Naive thymus-derived CD8-positive, alpha-beta T cell (primary cell): ENCODE data around the gene GRM8. TPM values are rescaled to one million over a fixed set of nuclear protein-coding genes. Genes with fewer than 3 reads are reported as not detected.
"Not testable (repeated sequence)": the region's sequence is repeated elsewhere in the genome, so short reads cannot be mapped to it uniquely, and the experiment has no call there.

Experiments
- ATAC-seq, 2 donors: fragments of 150-1000 bp; cut with Tn5 transposase in 1 of 2; sonication (Bioruptor Pico), chemical (Tn5 transposase) in 1 of 2; 1 replicate in 1 of 2; 2 replicates in 1 of 2; pipeline ENCODE4 v1.10.0; 2021; ENCODE audit warnings: mild to moderate bottlenecking in 2 of 2, moderate library complexity in 2 of 2
- POLR2A ChIA-PET: fragments of 350-600 bp; sonication (Branson Sonifier 250); formaldehyde crosslinking; loops from one replicate; lab custom pipeline; 2021; ENCODE audit warnings: antibody characterized with exemption; lab: Charles Lee
- DNase-seq, 10 donors: peaks; one replicate each; pipeline versions ENCODE4 v3.0.0 to v3.0.0-alpha.2; 2020 to 2022
- H3K27ac Mint-ChIP-seq, 10 donors: one replicate each; pipeline ENCODE4 v1.8.0; 2020 to 2022; ENCODE audit warnings: mild to moderate bottlenecking in 10 of 10, mixed read lengths in 10 of 10, moderate library complexity in 4 of 10, inconsistent platforms in 1 of 10
- H3K27me3 Mint-ChIP-seq, 5 donors: one replicate each; pipeline ENCODE4 v1.8.0; 2021 to 2022; ENCODE audit warnings: mixed read lengths in 5 of 5
- H3K36me3 Mint-ChIP-seq, 3 donors: one replicate each; pipeline ENCODE4 v1.8.0; 2020 to 2022; ENCODE audit warnings: mixed read lengths in 3 of 3, mild to moderate bottlenecking in 2 of 3, inconsistent platforms in 1 of 3
- H3K4me1 Mint-ChIP-seq, 4 donors: one replicate each; pipeline ENCODE4 v1.8.0; 2021 to 2022; ENCODE audit warnings: mixed read lengths in 4 of 4
- H3K4me3 Mint-ChIP-seq, 10 donors: one replicate each; pipeline ENCODE4 v1.8.0; 2020 to 2022; ENCODE audit warnings: mild to moderate bottlenecking in 10 of 10, mixed read lengths in 10 of 10, moderate library complexity in 6 of 10, inconsistent platforms in 1 of 10
- H3K9me3 Mint-ChIP-seq, 9 donors: one replicate each; pipeline ENCODE4 v1.8.0; 2020 to 2022; ENCODE audit warnings: mixed read lengths in 9 of 9, mild to moderate bottlenecking in 3 of 9, inconsistent platforms in 1 of 9, moderate library complexity in 1 of 9
- polyA plus RNA-seq, 3 donors: library from polyadenylated mRNA; unstranded; fragments of 300-500 nt; fragmentation: Illumina TruSeq; gene quantifications; one replicate each; pipeline ENCODE4 v1.2.3, GENCODE V29; 2021
- total RNA-seq, 8 experiments: library from RNA in 2 of 8; stranded (reverse) in 2 of 8; gene quantifications; one replicate each; pipeline ENCODE4 v1.2.3 and lab custom pipeline; 2021 to 2026

The GRM8 gene
- total and polyA plus RNA-seq, 5 experiments from 2014 or later, result not detected

DNA sequence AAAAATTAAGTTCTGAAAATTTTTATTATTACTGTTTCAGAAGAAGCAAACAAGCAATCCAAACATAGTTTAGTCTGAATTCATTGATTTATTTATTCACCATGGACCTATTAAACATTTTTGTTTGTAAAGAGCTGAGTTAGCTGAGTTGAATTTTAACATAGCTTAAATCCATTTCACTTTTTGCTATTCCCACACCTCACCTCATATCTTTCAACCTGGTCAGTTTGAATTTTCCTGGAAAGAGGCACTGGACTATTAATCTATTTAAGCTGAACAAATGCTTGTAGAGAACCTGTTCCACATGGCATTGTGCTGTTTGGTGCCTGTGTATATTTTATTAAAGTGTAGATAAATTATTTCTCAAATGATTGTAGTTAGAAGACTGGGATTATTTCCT, 344.2 kb downstream of the GRM8 start:
- ATAC-seq, H3K4me3 Mint-ChIP-seq, DNase-seq, H3K36me3 Mint-ChIP-seq, H3K4me1 Mint-ChIP-seq, H3K27ac Mint-ChIP-seq, POLR2A ChIA-PET, H3K9me3 Mint-ChIP-seq: not testable (repeated sequence)
- H3K27me3 Mint-ChIP-seq, result peaks cover 3 to 17% (median 6%) of the 10 kb centered on the region in 5 donors

DNA sequence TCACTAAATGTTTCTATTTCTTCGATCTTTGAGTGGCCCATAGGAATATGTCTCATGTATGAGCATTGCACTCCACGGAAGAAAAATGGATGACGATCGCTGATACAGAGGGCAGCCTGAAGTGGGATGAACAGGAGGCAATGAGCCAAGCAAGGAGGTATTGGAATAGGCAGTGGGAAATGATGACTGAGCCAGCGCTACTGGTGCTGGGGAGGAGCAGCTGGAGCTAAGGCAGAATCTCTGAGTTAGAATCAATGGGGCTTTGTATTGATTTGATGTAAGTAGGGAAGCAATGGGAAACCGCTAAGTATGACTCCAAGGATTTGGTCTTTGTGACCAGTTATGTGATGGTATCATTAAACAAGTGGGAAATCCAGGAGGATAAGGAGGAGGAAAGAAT, 345.1 kb downstream of the GRM8 start:
- POLR2A ChIA-PET, H3K36me3 Mint-ChIP-seq, ATAC-seq, H3K9me3 Mint-ChIP-seq, H3K27ac Mint-ChIP-seq, DNase-seq, H3K4me3 Mint-ChIP-seq, H3K4me1 Mint-ChIP-seq: not testable (repeated sequence)
- peaks cover 5 to 24% (median 10%) of the 10 kb centered on the region in 5 donors for H3K27me3 Mint-ChIP-seq

DNA sequence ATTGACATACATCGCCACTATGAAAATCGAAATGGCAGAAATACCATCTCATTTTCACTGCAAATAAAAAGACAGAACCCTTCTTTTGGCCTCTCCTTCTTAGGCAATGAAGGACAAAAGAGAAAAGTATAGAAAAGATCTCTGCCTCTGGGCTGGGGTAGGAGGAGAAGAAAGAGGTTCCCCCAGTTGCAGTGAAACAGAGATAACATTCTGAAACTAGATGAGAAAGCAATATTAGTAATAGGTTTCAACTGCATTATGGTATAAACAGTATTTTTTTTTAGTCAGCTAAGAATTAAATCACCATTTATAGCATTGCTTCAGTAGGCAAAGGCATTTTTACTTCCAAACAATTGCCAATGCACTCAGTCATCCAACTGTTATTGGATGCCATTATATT, 347.5 kb downstream of the GRM8 start:
- H3K9me3 Mint-ChIP-seq, H3K27ac Mint-ChIP-seq, DNase-seq, H3K36me3 Mint-ChIP-seq, ATAC-seq, H3K4me3 Mint-ChIP-seq, POLR2A ChIA-PET, H3K4me1 Mint-ChIP-seq: not testable (repeated sequence)
- peaks cover 4 to 38% (median 16%) of the 10 kb centered on the region in 5 donors for H3K27me3 Mint-ChIP-seq

DNA sequence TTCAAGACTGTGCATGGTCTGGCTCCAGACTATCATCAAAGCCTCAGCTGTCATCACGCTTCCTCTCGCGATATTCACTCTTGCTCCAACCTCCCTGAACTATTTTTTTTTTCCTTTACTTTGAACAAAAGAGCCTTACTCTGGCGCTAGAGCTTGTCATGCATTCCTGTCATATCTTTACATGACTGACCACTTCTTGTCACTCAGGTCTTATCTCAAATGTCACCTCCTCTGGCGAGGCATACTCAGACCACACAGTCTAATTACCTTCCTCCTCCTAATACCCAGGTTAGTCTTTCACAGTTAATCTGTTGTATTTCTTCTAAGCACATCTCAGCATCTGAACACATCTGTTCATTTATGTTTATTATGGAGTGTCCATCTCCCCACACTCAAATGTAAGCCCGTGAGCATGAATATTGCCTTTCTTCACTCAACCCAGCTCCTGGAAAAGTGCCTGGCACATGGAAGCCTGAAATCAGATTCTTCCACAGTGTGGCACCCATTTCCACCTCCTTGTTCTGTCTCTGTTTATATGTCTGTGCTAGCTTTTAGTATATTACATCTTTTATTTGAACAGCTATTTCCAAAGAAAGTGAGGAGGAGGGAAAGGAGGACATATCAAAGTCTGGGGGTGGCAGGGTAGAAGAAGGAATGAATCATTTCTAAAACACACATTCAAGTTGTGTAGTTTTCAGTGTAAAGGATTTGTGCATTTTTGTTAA, 351.5 kb downstream of the GRM8 start:
- H3K9me3 Mint-ChIP-seq, DNase-seq, H3K4me1 Mint-ChIP-seq, H3K36me3 Mint-ChIP-seq, H3K4me3 Mint-ChIP-seq, POLR2A ChIA-PET, H3K27ac Mint-ChIP-seq, ATAC-seq: not testable (repeated sequence)
- H3K27me3 Mint-ChIP-seq, result peaks cover 4 to 31% (median 21%) of the 10 kb centered on the region in 5 donors

DNA sequence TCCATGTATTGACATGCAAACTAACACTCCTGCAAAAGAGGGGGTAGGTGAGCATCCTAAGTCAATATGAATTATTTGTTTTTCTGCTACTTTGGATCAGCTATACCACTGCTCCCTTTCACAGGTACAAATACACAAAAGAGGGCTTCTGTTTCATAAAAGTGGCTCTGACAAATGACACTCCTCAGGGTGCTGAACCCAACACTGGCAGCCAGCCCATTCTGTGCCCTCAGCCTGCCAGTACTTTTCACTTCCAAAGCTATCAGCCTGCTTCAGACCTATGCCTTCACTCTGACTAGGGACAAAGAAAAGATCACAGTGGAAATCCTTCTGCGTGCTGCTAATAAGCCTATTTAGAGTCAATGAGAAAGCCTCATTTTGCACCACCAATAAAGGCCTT, 364.8 kb downstream of the GRM8 start:
- H3K36me3 Mint-ChIP-seq, H3K27ac Mint-ChIP-seq, H3K9me3 Mint-ChIP-seq, ATAC-seq, H3K4me3 Mint-ChIP-seq, H3K27me3 Mint-ChIP-seq, POLR2A ChIA-PET, DNase-seq, H3K4me1 Mint-ChIP-seq: not testable (repeated sequence)

DNA sequence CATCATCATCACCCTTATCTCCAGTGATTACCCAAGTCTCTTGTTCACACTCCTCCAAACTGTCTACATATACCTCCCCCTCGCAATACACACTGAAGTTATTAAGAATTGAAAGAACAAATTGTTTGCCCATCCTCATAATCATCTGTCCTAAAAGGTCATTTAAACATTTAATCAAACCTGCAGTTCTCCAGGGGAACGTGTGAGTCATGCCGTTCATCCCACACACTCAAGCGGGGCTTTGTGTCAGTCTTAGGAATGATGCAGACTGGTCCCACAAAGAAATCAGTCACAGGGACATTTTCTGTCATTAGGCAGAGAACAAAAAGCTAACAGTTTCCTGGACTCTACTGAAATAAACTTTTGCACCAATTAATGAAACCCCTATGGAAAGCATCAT, 365.2 kb downstream of the GRM8 start:
- H3K9me3 Mint-ChIP-seq, result not testable (repeated sequence)

DNA sequence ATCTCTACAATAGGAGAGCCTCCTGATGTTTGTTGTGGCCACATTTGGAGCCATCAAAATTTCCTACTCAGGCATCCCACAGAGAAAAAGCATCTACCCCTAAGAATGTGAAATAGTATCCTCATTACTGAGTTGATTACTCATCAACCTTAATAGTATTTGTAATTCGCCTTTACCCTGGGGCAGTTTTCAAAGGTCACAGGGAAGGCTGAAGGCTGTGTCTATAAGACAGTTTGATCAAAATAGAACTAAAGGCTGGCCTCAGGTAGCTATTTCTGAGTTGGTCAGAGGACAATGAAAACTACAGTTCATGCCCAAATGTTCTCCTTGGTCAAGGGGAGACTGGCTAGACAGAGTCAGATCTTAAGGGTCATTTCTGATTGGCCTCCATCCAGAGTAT, 370.0 kb downstream of the GRM8 start:
- POLR2A ChIA-PET, DNase-seq, H3K9me3 Mint-ChIP-seq, H3K4me1 Mint-ChIP-seq, H3K27ac Mint-ChIP-seq, ATAC-seq, H3K36me3 Mint-ChIP-seq, H3K4me3 Mint-ChIP-seq: not testable (repeated sequence)
- H3K27me3 Mint-ChIP-seq, result peaks cover 2 to 17% (median 3%) of the 10 kb centered on the region in 5 donors

More for the DNA sequence above, 365.2 kb downstream of the GRM8 start:
- DNase-seq, H3K27ac Mint-ChIP-seq, H3K4me1 Mint-ChIP-seq, POLR2A ChIA-PET, ATAC-seq, H3K36me3 Mint-ChIP-seq, H3K4me3 Mint-ChIP-seq, H3K27me3 Mint-ChIP-seq: not testable (repeated sequence)

DNA sequence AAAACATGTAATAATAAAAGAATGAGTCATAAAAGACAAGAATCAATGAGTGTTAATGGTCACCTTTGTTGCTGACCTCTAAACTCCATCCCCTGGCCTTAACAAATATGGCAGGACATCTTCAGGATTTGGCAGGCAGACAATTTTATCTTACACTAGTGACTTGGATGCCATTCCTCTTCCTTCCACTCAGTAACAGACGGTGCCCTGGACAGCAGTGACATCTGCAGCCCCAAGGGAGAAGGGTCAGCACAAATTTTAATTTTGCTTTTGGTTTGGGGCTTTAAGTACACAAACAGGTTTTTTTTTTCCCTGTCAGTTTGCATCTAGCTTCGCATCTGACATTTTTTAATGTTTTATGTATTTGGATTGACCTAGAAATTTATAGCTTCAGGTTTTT, 370.8 kb downstream of the GRM8 start:
- H3K4me1 Mint-ChIP-seq, ATAC-seq, H3K4me3 Mint-ChIP-seq, H3K9me3 Mint-ChIP-seq, POLR2A ChIA-PET, DNase-seq, H3K36me3 Mint-ChIP-seq, H3K27ac Mint-ChIP-seq: not testable (repeated sequence)
- H3K27me3 Mint-ChIP-seq, result peaks cover 2 to 10% (median 3%) of the 10 kb centered on the region in 5 donors

DNA sequence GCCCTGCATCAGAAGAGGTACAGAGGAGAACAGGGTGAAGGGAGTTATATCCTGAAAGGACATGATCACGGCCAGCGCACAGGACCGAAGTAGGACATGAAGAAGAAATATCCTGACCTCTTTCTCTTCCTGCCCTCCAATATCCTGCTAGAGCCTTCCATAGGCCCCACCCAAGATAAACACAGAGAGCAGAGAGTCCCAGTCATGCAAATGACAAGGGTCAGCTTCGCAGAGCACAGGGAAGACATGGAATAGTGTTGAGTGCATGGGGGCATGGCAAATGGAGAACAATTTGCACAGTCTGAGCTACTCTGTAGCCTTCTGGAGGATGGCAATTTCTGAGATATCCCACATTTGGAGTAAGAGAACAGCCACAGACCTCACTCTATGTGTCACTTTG, 371.4 kb downstream of the GRM8 start:
- Mint-ChIP-seq H3K27ac (no peak overlapping the region), H3K4me1 (no peaks in the 10 kb centered on the region), H3K4me3 (no peak overlapping the region), H3K27me3 (peaks cover 2 to 10% (median 3%) of the 10 kb centered on the region in 5 donors), H3K9me3 (peaks cover 0 to 10% (median 0%) of the 10 kb centered on the region in 9 donors), H3K36me3 (no peaks in the 10 kb centered on the region)
- DNase-seq (no peak), ATAC-seq (no peak)
- POLR2A ChIA-PET, result no interaction called here

DNA sequence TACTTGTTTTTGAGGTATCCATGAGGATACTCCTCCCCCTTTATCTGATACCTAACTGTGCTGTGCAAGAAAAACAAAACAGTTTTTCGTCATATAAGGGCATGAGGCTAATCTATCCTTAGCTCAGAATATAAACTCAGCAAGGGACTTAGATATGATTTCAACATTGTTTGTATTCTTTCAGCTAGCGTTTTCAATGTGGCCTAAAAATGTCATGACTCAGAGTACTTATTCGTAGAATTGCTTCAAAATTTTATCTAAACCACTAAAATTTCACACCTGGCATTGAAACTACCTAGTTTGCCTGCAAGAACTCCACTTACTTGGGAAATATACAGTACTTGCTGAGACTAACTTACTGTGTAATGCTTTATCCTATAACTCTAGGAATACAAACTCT, 376.2 kb downstream of the GRM8 start:
- DNase-seq, H3K4me3 Mint-ChIP-seq, H3K27ac Mint-ChIP-seq, ATAC-seq, H3K4me1 Mint-ChIP-seq, H3K36me3 Mint-ChIP-seq, H3K9me3 Mint-ChIP-seq, POLR2A ChIA-PET: not testable (repeated sequence)
- peaks cover 3 to 20% (median 5%) of the 10 kb centered on the region in 5 donors for H3K27me3 Mint-ChIP-seq

DNA sequence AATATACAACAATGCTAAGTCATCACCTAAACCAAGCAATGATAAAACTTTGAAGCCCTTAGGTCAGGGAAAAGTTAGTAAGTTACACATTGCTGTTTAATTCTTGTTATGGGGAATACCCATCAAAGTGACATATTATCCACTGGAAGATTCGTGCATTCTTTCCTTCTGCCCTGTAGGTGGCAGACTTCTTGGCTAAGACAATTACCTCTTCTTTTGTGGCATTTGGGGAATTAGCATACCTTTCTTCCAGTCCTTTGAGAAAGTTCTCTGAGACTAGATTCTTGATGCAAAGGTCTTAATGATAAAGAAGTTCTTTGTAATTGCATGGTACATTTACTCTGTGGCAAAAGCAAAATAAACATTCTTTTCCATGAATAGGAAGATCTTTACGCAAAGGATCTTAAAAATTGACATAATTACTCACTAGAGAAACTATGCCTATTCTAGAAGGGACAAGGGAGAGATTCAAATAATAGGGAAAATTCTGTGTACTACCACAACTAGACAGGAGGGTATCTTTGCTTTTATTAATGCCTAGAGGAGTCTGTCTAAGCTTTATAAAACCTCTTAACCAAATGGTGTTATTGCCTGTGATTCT, 395.9 kb downstream of the GRM8 start:
- peaks cover 0 to 2% (median 0%) of the 10 kb centered on the region in 9 donors for H3K9me3 Mint-ChIP-seq
- ATAC-seq, result no peak
- H3K36me3 Mint-ChIP-seq, result no peaks in the 10 kb centered on the region

DNA sequence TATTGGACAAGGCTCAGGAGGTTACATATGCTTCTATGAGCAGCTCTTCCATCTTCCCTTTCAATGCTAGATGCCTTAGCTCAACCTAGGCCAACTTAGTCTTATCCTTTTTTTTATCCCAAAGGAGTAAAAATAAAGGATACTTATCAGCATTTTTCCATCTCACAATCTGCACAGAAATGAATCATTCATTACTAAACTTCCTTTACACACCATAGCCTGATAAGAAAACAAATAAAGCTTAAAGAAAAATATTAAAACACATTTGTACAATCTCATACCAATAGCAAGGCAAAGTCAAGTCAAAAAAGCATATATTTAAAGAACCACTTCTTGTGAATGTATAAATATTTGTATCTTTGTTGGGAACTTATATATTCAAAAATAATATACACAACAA, 407.4 kb downstream of the GRM8 start:
- POLR2A ChIA-PET, result no interaction called here
- Mint-ChIP-seq H3K36me3 (no peaks in the 10 kb centered on the region), H3K27ac (no peak overlapping the region), H3K4me3 (no peak overlapping the region), H3K4me1 (no peaks in the 10 kb centered on the region), H3K27me3 (peaks cover 0 to 12% (median 4%) of the 10 kb centered on the region in 5 donors), H3K9me3 (peaks cover 0 to 11% (median 2%) of the 10 kb centered on the region in 9 donors)
- DNase-seq (no peak), ATAC-seq (no peak)

More for the DNA sequence above, 395.9 kb downstream of the GRM8 start:
- Mint-ChIP-seq H3K4me1 (no peaks in the 10 kb centered on the region), H3K27me3 (peaks cover 0 to 23% (median 6%) of the 10 kb centered on the region in 5 donors), H3K27ac (no peak overlapping the region), H3K4me3 (no peak overlapping the region)
- POLR2A ChIA-PET, result no interaction called here
- no peak for DNase-seq

DNA sequence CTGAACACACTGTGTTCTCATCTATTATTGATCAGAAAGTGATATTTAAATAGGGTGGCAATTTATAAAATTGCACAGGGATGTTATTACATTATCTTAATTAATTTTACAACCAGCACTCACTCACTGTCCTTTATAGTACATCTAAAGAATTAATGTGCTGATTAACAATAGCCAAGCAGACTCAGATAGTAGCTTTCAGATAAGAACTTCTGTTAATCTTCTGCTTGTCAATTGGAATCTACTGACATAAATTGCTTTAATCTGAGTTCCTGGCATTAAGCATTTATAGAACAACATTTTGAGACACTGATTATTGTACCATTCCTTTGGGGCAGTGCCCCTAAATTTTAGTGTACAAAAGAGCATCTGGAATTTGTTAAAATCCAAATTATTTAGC, 408.9 kb downstream of the GRM8 start:
- no peaks in the 10 kb centered on the region for H3K36me3 Mint-ChIP-seq
- no peak for ATAC-seq
- POLR2A ChIA-PET, result no interaction called here
- H3K27ac Mint-ChIP-seq, result no peak overlapping the region
- H3K4me1 Mint-ChIP-seq, result no peaks in the 10 kb centered on the region
- no peak overlapping the region for H3K4me3 Mint-ChIP-seq
- H3K27me3 Mint-ChIP-seq, result peaks cover 0 to 9% (median 7%) of the 10 kb centered on the region in 5 donors
- DNase-seq, result no peak
- H3K9me3 Mint-ChIP-seq, result peaks cover 0 to 1% (median 0%) of the 10 kb centered on the region in 9 donors
